Activated CD4-positive, alpha-beta T cell treated with anti-CD3 and anti-CD28 coated beads, Interleukin-10, Interleukin-2, amounts not matched to agents 100 ng/mL and 50 ng/mL, durations not matched to agents 16 hours and 8 hours (primary cell): Measurements from ENCODE around the gene MOB3A.

Source experiments
- DNase-seq: peaks from one replicate; pipeline ENCODE4 v3.0.0-alpha.2; 2020

The MOB3A gene

DNA sequence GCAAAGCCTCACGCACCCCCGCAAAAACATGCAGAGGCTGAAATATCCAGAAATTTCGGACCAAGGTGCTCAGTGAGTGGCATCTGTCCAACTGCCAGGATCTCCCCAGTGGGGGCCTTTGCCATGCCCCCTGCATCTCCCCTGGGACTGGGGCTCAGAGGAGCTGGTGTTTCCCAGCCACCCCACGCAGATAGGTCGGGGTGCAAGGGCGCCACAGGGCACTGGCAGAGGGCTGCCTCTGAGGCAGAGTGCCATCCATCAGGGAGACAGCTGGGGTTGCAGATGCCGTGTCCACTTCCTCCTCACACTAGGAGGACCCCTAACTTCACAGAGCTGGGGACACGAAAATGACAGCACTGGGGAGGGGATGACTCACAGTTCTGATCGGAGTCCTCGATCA, 26.9 kb upstream of the MOB3A start:
- no peak for DNase-seq

DNA sequence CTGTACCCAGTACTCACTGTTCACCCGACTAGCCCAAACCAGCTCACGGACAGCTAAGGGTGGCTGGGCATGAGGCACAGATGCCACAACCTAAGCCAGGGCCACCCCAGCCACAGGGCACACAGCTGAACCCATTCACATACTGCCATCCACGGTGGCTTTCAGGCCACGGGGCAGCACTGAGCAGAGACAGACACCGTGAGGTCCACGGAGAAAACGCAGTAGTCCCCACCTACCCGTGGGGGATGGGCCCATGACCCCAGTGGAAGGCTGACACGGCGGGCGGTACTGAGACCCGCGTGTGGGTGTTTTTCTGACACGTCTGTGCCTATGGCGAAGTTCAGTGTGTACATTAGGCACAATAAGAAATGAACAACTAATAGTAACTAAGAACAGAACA, 26.1 kb upstream of the MOB3A start:
- no peak for DNase-seq

GRCh38 chr19:2121416-2122051, 25.4 kb upstream of the MOB3A start:
- no peak for DNase-seq

DNA sequence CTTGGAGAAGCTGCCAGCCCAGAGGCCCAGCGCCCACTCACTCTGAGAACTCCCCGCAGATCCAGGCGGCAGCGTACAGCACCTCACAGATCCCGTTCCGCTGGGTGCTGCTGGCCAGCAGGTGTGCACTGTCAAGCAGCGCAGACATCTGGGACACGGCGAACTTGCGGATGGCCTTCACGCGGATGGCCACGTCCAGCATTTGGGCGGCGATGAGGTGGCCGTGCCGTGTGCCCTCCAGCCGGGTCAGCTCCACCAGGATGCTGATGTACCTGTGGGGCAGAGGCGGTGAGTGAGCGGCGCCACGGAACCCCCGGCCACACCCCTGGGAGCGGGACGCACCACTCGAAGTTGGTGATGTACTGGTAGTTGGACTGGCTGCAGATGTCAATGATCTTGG, 24.7 kb upstream of the MOB3A start:
- DNase-seq, result no peak

DNA sequence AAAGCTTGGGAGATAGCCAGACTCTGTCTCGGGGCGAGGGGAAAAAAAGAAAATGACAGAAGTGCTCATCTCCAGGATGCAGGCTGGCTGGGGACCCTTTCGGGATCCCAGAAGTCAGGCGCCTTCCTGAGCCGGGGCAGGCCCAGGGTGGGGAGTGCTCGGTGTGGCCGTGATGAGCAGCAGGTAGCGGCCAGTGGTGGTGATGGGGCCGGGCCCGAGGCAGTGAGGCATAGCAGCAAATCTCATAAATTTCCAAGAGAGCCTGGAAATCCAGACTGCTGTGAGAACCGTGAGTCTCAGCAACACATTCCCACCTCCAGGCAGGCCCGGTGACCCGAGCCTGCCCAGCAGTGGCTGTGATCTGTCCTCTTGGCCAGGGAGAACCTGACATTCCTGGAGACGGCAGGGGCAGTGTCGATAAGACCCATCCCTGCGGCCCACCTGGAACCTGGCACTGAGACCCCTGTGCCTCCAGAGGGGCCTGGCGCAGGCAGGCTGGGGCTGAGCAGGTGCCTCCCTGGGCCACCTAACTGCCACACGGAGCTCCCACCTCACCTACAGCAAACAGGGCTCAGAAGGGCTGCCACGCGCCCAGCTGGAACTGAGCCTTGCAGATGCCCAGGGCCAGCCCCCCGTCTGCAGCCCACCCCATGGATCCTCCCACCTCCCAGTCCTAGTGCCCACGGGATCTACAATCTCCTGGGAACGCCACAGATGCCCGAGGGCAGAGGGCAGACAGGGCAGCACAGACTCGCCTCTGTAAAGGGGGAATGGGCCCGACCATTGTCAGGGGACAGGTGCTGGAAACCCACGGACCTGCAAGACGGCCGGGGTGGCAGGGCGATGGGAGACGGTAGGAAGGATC, 24.0 kb upstream of the MOB3A start:
- DNase-seq, result no peak

- no peak for DNase-seq
Measured at GRCh38 chr19:2118438-2118837, 22.3 kb upstream of the MOB3A start.

DNA sequence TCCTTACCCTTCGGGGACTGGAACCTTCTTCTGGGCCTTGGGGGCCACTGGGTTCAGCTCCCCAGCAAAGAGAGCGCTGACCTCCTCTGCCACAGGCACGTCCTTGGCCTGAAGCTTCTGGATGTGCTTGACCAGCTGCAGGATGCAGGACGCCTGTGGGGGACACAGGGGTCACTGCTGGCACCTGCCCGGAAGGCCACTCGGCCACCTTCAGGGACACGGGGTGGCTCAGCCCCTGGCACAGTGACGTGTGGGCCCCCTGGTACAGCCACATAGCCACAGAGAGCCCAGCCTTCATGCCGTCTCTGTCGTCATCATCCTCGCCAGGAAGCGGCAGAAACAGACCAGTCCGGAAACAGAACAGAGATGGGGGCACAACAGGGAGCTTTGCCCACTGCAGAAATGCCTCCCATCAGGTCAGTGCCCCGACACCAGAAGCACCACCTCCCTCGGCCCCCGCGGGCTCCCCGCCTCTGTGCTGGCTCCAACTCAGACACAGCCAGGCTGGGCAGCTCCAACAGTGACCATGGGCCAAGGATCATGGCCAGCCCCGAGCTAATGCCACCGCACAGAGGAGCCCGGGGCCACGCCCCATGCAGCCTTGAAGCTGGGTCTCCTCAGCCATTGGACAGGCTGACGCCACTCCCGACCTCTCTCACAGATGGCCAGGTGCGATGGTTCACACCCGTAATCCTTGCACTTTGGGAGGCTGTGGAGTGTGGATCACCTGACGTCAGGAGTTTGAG, 21.3 kb upstream of the MOB3A start:
- DNase-seq, result no peak

DNA sequence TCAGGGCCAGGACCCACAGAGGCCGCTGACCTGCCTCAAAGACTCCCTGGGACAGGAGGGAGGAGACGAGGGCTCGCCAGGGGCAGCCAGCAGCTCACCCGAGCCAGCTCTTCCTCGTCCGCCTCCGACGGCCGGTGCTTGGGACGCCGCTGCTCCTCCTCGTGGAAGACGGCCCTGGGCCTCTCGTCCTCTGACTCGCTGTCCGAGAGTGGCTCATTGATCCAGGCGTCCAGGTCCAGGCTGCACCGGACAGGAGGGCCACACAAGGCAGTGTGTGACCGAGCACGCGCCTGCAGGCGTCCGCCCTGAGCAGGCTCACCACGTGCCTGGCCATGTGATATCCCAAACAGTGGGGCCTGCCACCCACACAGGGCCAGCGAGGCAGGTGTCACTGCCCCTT, 20.4 kb upstream of the MOB3A start:
- DNase-seq, result no peak

DNA sequence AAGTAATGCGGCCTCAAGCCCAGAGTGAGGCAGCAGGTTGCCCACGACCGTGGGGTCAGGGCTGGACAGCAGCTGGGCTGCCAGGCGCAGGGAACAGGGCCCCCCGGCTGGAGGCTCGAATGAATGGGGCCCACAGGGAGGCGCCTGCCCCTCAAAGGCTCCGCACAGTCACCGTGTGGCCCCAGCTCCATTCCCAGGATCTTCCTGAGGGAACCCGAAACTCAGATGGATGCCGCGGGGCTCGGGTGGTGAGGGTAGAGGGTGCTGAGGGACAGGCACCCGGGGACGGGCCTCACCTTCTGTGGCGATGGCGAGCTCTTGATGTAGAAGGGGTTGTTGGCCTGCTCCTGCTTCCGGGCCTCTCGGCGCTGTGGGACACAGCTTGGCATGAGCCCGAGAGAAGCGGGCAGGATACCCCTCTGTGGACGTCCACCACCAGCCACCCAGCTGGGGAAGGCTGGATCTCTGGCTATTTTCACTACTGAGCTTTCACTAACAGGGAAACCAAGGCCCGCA, 19.8 kb upstream of the MOB3A start:
- no peak for DNase-seq

DNA sequence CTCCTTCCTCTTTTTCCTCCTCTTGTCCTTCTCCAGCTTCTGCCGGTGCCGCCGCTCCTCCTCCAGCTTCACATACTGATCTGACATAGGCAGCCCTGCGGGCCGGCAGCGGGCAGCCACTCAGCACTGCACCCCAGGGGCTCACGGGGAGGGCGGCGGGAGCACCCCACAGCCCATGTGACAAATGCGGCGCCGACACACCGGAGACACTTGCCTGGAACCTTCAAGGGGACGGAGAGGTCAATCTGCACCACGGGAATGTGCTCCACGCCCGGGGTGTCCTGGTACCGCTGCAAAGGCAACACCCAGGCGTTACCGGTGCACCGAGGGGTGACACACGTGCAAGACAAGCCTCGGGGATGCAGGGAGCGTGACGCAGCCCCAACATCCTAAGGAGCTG, 19.2 kb upstream of the MOB3A start:
- no peak for DNase-seq

- no peak for DNase-seq
Measured at GRCh38 chr19:2114821-2115220, 18.7 kb upstream of the MOB3A start.

DNA sequence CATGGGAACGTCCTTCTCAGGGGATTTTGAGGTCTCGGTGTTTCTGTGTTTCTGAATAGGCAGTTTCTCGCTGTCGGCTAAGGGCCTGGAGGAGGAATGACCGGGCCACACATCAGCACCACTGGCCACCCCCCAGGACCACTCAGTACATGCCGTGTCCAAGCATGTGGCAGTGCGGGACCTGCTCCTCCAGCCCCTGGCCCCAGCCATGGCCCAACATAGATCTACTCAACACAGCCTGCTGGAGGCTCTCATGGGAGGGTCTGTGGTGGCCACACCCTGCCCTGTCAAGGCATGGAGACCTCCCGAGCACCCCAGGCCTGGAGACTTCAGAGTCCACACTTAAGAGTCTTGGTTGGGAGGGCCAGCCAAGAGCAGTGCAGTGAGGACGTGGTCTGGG, 18.1 kb upstream of the MOB3A start:
- no peak for DNase-seq

DNA sequence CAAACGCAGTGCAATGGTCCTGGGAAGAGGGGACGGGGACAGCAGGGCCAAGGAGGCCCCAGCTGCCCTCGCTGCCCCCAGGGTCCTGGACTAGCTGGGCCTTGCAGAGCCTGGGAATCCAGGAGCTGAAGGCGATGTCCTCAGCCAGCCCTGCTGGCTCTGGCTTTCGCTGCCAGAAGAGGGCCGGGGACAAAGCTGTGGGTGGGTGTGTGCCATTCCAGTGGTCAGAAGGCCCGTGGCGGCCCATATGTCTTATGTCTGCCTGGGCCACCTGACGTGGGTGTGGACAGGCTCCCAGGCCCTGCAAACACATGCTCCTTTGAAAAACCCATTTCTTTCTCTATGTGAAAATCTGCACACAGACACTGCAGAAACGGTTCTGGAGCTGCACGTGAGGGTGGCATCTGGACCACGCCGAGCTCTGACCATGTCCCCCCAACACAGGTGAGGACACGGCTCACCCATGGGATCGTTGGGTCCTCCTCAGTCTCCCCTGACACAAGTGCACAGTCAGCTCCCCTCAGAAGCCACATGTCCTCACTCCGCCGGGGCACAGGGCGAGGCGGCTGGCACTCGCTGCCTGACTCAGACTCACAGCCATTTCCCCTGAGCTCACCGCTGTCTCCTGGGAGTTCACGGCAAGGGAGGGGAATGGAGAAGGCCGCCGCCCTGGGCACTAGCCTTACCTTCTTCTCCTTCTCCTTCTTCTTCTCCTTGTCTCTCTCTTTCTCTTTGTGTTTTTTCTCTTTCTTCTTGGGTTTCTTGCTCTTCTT, 17.5 kb upstream of the MOB3A start:
- no peak for DNase-seq

GRCh38 chr19:2112516-2113320, 16.6 kb upstream of the MOB3A start:
- DNase-seq, result no peak

- DNase-seq, result no peak
Measured at GRCh38 chr19:2111886-2112285, 15.8 kb upstream of the MOB3A start.

DNA sequence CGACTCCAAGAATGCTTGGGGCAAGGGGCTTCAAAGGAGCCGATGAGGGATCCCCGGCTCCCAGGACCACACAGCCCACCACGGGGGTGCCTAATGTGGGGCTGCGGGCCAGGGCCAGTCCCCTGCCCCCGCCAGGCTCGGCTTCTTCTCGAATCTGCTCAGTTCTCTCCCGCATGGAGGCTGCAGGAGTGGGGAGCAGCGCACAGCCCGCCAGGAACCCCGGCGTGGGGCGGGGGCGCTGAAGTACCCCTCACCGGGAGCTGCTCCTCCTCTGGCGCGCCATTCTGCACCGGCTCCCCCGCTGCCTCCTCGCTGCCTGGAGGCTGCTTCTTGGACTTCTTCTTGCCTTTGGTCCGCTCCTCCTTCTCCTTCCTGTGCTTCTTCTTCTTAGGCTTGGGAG, 15.3 kb upstream of the MOB3A start:
- no peak for DNase-seq

DNA sequence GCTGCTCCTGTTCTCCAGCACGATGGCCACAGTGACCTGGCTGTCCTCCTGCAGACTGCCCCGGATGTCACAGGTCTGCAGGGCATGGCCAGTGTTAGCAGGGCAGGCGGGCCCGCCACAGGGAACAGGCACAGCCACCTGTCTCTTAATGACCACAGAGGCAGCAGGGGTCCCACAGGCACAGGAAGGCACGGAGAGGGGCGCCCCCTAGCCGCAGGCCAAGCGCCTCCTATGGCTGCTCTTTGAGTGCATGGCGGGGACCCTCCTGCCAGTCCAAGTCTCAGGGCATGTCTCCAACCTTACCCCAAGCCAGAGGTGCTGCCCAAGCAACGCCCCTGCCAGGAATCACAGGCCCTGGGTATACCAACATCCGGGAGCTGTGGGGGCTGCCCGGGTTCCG, 14.7 kb upstream of the MOB3A start:
- DNase-seq, result no peak

- DNase-seq, result no peak
Measured at GRCh38 chr19:2109046-2109864, 13.1 kb upstream of the MOB3A start.

GRCh38 chr19:2108251-2109016, 12.3 kb upstream of the MOB3A start:
- DNase-seq, result no peak

- no peak for DNase-seq
Measured at GRCh38 chr19:2103045-2103707, 7.0 kb upstream of the MOB3A start.
